Suprapubic skin (tissue), 4 donors: ENCODE measurements around the gene MCF2L2. TPM values are rescaled to one million over a fixed set of nuclear protein-coding genes. Genes with fewer than 3 reads are reported as not detected.

Source experiments
- DNase-seq, 2 donors: peaks; one replicate each; pipeline ENCODE4 v3.0.0-alpha.2; 2019; ENCODE audit warnings: low spot score in 2 of 2
- H3K27ac ChIP-seq: fragments of 200-600 bp; sonication (generic); one replicate; pipeline ENCODE4 v1.5.1; 2019
- H3K27me3 ChIP-seq: fragments of 200-600 bp; sonication (generic); one replicate; pipeline ENCODE4 v1.5.1; 2019
- H3K36me3 ChIP-seq: fragments of 200-600 bp; sonication (generic); one replicate; pipeline ENCODE4 v1.5.1; 2019
- H3K4me1 ChIP-seq: fragments of 200-600 bp; sonication (generic); one replicate; pipeline ENCODE4 v1.5.1; 2019
- H3K4me3 ChIP-seq: fragments of 200-600 bp; sonication (generic); one replicate; pipeline ENCODE4 v1.5.1; 2019; ENCODE audit warnings: mild to moderate bottlenecking
- H3K9me3 ChIP-seq: fragments of 200-600 bp; sonication (generic); one replicate; pipeline ENCODE4 v1.5.1; 2019
- EP300 ChIP-seq: sonication (generic); formaldehyde crosslinking; IDR thresholded peaks from one replicate; pipeline ENCODE4 v1.6.1; 2017; ENCODE audit warnings: antibody characterized with exemption
- POLR2A ChIP-seq, 2 donors: fragments of 450-650 bp; IDR thresholded peaks; one replicate each; pipeline ENCODE4 v1.6.1; 2017; ENCODE audit warnings: antibody characterized with exemption in 2 of 2, mild to moderate bottlenecking in 2 of 2, moderate library complexity in 2 of 2
- POLR2AphosphoS5 ChIP-seq, 3 donors: sonication (generic); formaldehyde crosslinking; IDR thresholded peaks; one replicate each; pipeline ENCODE4 v1.6.1; 2017; ENCODE audit warnings: antibody characterized with exemption in 3 of 3
- WGBS: methylation state at CpG from one replicate; pipeline ENCODE4 v1.1.5; 2018; 5-methylcytosine and 5-hydroxymethylcytosine counted together
- total RNA-seq, 4 donors: library from RNA; depleted of rRNA; stranded (reverse); fragments of >200 nt; gene quantifications; one replicate each; pipeline ENCODE4 v1.1.0, GENCODE V29; 2016
- TF ChIP-seq, protein P1 (sequence below), 2 donors: fragments of 200-600 bp in 1 of 2; fragments of 450-650 bp in 1 of 2; sonication (generic) in 1 of 2; IDR thresholded peaks; one replicate each; pipeline ENCODE4 v1.5.1; 2016 to 2019; ENCODE audit warnings: antibody characterized with exemption in 2 of 2, mild to moderate bottlenecking in 1 of 2, moderate library complexity in 1 of 2

The MCF2L2 gene
- total RNA-seq, 4 donors from 2014 or later = 0.36 to 2.2 (median 0.64) TPM

DNA sequence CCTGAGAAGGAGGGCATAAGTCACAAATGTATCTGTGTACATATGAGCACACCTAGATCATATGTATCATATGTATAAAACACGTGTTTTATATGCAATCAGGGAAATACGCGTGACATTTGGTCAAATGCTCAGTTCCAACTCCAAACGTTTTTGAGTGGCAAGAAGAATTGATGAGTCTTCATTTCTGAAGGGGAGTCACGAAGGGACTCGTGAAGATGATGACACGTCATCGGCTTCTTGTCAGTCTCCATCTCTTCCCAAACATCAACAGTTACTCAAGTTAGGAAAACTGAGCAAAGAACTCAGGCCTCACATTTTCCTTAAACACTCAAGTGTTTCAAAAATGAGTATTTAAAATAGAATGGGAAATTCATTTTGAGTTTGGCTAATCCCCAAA is 95.9 kb downstream of the MCF2L2 start:
- Histone ChIP-seq H3K9me3 (no peaks in the 10 kb centered on the region), H3K4me1 (peaks cover 6% of the 10 kb centered on the region), H3K4me3 (no peak overlapping the region), H3K27ac (no peak overlapping the region), H3K36me3 (no peaks in the 10 kb centered on the region), H3K27me3 (no peaks in the 10 kb centered on the region)
- WGBS = 91% methylated on average over 8 of the region's 8 CpGs
- DNase-seq = no peak
- TF ChIP-seq POLR2A (IDR thresholded peaks at IDR 0.05) (no peak), POLR2AphosphoS5 (IDR thresholded peaks at IDR 0.05) (no peak), EP300 (no peak)
- TF ChIP-seq, protein P1, sequence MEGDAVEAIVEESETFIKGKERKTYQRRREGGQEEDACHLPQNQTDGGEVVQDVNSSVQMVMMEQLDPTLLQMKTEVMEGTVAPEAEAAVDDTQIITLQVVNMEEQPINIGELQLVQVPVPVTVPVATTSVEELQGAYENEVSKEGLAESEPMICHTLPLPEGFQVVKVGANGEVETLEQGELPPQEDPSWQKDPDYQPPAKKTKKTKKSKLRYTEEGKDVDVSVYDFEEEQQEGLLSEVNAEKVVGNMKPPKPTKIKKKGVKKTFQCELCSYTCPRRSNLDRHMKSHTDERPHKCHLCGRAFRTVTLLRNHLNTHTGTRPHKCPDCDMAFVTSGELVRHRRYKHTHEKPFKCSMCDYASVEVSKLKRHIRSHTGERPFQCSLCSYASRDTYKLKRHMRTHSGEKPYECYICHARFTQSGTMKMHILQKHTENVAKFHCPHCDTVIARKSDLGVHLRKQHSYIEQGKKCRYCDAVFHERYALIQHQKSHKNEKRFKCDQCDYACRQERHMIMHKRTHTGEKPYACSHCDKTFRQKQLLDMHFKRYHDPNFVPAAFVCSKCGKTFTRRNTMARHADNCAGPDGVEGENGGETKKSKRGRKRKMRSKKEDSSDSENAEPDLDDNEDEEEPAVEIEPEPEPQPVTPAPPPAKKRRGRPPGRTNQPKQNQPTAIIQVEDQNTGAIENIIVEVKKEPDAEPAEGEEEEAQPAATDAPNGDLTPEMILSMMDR (IDR thresholded peaks at IDR 0.05) = no peak

DNA sequence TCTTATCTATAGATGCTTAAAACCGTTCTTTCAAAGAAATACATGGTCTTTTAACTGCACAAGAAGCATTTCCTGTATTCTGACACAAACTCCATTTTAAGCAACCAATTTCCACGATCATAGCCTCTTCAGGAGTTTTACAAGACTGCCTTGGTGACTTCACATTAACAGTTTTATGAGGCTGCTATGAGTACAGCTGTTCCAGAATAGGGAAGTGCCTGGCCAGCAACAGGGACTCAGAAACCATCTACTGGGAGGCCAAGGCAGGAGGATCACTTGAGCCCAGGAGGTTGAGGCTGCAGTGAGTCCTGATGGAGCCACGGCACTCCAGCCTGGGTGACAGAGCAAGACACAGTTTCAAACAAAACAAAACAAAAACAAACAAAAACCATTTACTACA is 96.9 kb downstream of the MCF2L2 start:
- TF ChIP-seq POLR2A (IDR thresholded peaks at IDR 0.05) (no peak), EP300 (no peak), POLR2AphosphoS5 (IDR thresholded peaks at IDR 0.05) (no peak)
- TF ChIP-seq, protein P1 (IDR thresholded peaks at IDR 0.05) = no peak
- WGBS = 81% methylated on average over 3 of the region's 3 CpGs

DNA sequence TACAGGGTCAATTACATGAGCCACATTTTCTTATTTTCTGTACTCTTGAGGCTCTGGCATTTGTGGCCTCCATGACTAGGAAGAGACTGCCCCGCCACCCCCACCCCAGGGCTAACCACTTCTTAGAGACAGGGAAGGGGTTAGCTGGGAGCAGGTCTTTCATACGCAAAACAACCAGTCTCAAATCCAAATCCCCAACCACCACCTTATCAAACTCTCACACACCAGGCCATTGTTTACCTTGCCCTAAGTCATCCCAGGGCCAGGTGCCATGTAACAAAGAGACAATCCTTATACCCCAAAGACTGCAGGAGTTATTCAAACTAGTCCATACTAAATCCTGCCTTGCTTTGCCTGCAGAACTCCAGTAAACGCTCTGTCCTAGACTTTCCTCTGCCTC is 97.5 kb downstream of the MCF2L2 start:
- TF ChIP-seq POLR2A (IDR thresholded peaks at IDR 0.05) (no peak), POLR2AphosphoS5 (IDR thresholded peaks at IDR 0.05) (no peak), EP300 (no peak)
- TF ChIP-seq, protein P1 (IDR thresholded peaks at IDR 0.05) = no peak

More for the DNA sequence above, 96.9 kb downstream of the MCF2L2 start:
- Histone ChIP-seq H3K9me3 (no peaks in the 10 kb centered on the region), H3K27me3 (no peaks in the 10 kb centered on the region), H3K27ac (no peak overlapping the region), H3K36me3 (no peaks in the 10 kb centered on the region), H3K4me1 (peaks cover 6% of the 10 kb centered on the region), H3K4me3 (no peak overlapping the region)
- DNase-seq = no peak

DNA sequence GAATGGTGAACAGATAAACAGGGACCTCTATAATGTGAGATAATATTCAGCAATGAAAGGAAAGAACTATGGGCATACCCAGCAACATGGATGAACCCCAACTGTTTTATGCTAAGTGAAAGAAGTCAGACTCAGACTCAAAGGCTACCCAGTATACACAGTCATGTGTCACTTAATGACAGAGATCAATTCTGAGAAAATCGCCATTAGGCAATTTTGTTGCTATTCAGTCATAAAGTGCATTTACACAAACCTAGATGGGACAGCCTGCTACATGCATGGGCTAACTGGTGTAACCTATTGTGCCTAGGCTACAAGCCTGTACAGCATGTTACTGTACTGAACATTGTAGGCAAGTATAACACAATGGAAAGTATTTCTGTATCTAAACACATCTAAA is 98.9 kb downstream of the MCF2L2 start:
- peaks cover 6% of the 10 kb centered on the region for H3K4me1 ChIP-seq
- H3K4me3 ChIP-seq = no peak overlapping the region
- TF ChIP-seq, protein P1 (IDR thresholded peaks at IDR 0.05) = no peak
- TF ChIP-seq POLR2AphosphoS5 (IDR thresholded peaks at IDR 0.05) = no peak
- no peak for TF ChIP-seq EP300
- TF ChIP-seq POLR2A (IDR thresholded peaks at IDR 0.05) = no peak
- WGBS = 93% methylated on average over 1 of the region's 1 CpG
- no peaks in the 10 kb centered on the region for H3K36me3 ChIP-seq
- no peaks in the 10 kb centered on the region for H3K27me3 ChIP-seq
- DNase-seq = no peak
- H3K27ac ChIP-seq = no peak overlapping the region
- no peaks in the 10 kb centered on the region for H3K9me3 ChIP-seq

More for the DNA sequence above, 97.5 kb downstream of the MCF2L2 start:
- Histone ChIP-seq H3K36me3 (no peaks in the 10 kb centered on the region), H3K4me1 (peaks cover 6% of the 10 kb centered on the region), H3K27me3 (no peaks in the 10 kb centered on the region), H3K27ac (no peak overlapping the region), H3K4me3 (no peak overlapping the region), H3K9me3 (no peaks in the 10 kb centered on the region)
- 85% methylated on average over 3 of the region's 3 CpGs for WGBS
- no peak for DNase-seq

DNA sequence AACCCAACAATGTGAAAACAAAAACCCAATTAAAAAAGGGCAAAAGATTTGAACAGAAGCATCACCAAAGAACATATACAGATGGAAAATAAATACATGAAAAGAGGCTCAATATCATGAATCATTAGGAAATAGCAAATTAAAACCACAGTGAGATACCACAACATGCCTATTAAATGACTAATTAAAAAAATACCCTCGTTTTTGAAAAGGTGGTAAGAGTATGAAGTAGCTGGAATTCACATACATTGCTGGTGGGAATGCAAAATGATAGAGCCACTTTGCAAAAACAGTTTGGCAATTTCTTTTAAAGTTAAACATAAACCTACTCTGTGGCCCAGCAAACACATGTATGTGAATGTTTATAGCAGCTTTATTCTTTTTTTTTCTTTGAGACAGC is 99.6 kb downstream of the MCF2L2 start:
- Histone ChIP-seq H3K9me3 (no peaks in the 10 kb centered on the region), H3K27ac (no peak overlapping the region), H3K4me1 (peaks cover 6% of the 10 kb centered on the region), H3K36me3 (no peaks in the 10 kb centered on the region), H3K4me3 (no peak overlapping the region), H3K27me3 (no peaks in the 10 kb centered on the region)
- WGBS = 8% methylated on average over 1 of the region's 1 CpG
- TF ChIP-seq POLR2A (IDR thresholded peaks at IDR 0.05) (no peak), EP300 (no peak), POLR2AphosphoS5 (IDR thresholded peaks at IDR 0.05) (no peak)
- TF ChIP-seq, protein P1 (IDR thresholded peaks at IDR 0.05) = no peak
- DNase-seq = no peak
